Measurements from ENCODE around the gene DVL1.

The DVL1 gene

DNA sequence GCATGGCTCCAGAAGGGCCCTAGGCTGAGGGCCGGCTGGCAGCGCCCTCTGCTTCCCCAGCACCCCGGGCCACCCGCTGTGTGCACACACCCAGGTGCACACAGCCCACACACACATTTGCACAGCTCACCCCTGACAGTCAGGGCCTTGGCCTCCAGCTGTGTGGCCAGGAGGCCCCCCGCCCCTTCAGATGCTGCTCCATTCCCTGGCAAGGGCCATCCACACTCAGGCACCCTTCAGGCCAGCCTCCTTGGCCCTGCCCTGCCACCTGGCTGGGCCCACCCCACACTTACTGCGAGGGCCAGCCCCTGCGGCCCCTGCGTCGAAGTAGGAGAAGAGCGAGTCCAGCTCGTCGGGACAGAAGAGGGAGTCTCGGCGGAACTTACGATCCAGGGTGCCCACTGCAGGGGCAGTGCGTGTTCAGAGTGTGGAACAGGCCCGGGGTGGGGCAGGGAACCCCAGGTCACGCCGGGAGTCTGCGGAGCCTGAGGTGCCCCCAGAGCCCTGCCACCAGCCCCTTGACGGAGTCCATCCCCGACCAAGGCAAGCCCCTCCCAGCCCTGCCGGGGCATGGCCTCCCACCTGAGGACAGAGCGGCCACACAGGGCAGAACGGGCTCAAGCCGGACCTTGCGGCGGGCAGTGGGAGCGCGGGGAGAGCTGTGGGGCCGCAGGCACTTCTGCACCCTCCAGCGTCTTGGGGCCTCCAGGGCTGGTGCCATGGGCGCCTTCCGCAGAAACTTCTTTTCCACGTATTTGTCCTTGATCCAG lies 53.9 kb downstream of the DVL1 start:
- DNase-seq = no peak

GRCh38 chr1:1294250-1294890 lies 54.8 kb downstream of the DVL1 start:
- DNase-seq = no peak

DNA sequence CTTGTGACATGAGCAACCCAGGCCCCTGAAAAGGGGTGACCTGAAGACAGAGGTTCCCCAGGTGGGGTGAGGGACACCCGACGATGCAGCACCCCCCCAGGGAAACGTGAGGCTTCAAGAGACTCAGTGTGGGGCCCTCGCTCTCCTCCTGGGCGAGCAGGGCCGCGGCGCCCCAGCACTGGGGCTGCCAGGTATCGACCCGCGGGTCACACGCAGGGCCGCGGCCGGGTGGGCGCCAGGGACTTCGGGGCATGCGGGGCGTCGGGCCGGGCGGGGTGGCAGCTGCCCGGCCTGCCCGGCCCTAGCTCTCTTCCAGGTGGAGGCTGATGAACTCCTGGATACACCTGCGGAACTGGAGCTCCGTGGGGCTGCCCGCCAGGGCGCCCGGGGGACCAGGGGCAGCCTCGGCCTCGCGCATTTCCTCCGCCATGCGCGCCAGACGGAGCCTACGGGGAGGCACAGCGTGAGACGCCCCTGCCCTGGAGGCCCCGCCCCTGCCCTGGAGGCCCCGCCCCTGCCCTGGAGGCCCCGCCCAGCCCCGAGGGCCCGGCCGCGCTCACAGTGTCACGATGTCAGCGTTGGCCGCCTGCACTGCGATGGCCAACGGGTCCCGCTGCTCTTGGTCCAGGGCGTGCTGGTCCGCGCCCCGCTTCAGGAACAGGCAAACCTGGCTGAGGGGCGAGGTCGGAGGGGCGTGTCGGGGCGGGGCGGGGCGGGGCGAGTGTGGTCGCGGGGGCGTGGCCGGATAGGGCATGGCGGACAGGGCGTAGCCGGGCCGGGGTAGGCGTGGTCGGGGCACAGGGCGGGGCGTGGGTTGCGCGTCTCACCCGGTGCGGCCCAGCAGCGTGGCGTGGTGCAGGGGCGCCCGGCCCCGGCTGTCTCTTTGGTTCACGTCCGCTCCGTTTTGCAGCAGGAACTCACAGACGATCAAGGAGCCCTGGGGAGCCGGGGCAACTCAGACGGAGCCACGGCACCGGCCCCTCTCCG lies 55.7 kb downstream of the DVL1 start:
- DNase-seq = peak; percentile 31

GRCh38 chr1:1292851-1293250 lies 56.4 kb downstream of the DVL1 start:
- DNase-seq = no peak

DNA sequence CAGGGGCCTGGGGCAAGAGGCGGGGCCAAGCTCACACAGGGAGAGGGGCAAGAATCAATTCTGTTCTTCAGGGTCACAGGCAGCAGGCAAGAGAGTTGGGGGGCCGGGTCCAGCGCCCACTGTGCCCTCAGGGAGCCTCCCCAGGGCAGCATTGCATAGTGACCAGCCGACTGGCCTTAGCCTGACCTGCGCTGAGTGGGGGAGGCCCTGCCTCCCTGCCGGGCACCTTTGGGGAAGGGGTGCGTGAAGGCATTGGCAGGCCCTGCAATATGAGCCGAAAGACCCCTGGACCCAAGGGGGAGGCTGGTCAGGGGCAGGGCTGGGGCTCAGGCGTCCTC lies 56.8 kb downstream of the DVL1 start:
- DNase-seq = no peak

DNA sequence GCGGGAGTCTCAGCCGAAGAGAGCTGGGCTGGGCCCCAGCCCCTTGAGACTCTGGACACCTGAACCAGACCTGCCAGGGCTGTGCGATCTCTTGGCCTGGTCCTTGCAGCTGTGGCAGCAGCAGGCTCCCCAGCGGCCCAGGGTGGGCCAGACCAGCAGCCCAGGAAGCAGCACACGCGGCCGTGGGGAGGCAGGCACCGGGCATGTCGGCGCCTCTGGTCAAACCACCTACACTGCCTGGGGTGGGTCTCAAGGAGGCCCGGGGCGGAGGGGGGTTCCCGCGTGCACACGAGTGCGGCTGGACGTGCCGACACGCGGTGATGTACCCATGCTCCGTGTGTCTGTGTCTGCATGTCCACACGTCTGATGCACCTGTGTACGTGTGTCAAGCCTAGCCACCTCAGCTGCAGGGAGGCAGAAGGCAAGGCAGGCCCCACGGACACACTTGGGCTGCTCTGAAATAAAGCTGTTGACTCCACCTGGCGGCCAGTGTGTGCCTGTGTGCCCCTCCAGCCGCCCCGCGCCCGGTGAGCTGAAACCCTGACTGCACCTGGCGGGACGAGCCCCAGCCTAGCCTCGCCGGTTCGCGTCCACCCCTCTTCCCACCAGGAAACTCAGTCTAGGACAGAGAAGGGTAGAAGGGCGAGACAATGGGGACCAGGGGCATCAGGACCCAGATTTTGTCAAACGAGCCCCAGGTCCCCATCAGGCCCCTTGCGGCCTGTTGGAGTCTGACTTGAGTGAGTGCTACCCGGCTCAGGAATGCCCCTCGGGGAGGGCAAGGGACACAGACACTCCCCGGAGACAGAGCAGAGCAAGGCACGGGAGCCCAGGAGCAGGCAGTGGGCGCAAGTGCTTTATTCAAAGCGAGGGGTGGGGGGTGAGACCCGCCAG lies 57.4 kb downstream of the DVL1 start:
- peak; percentile 79 for DNase-seq

GRCh38 chr1:1291023-1291528 lies 58.1 kb downstream of the DVL1 start:
- peak; percentile 32 for DNase-seq

GRCh38 chr1:1290238-1290731 lies 58.9 kb downstream of the DVL1 start:
- peak; percentile 46 for DNase-seq

GRCh38 chr1:1287288-1288110 lies 61.7 kb downstream of the DVL1 start:
- DNase-seq = no peak

- no peak for DNase-seq
Observed at GRCh38 chr1:1286313-1287261, 62.6 kb downstream of the DVL1 start.

DNA sequence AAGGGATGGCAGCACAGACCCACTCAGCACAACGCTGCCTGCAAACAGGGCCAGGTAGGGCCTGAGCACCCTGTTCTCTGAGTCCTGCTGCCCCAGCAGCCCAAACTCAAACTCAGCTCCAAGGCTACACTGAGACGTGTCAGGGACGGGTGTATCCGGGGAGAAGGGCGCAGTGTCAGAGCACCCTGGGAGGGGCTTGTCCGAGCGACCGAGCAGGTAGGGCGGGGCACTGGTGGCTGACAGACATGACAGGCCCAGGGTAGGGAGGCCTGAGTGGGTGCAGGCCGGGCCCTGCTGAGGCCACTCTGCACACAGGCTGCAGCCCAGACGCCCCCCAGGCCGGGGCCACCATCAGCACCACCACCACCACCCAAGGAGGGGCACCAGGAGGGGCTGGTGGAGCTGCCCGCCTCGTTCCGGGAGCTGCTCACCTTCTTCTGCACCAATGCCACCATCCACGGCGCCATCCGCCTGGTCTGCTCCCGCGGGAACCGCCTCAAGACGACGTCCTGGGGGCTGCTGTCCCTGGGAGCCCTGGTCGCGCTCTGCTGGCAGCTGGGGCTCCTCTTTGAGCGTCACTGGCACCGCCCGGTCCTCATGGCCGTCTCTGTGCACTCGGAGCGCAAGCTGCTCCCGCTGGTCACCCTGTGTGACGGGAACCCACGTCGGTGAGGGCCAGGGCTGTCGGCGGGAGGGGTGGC lies 63.5 kb downstream of the DVL1 start:
- DNase-seq = peak; percentile 16
